Stimulated activated CD4-positive, alpha-beta T cell treated with anti-CD3 and anti-CD28 coated beads, Interleukin-4, amount 100 ng/mL, for 48 hours (primary cell): ENCODE results near the gene DNAH12.
"Not testable (repeated sequence)": the region's sequence is repeated elsewhere in the genome, so short reads cannot be mapped to it uniquely, and the experiment has no call there.

Source experiments
- DNase-seq, 2 donors: peaks; one replicate each; pipeline ENCODE4 v3.0.0-alpha.2; 2020; ENCODE audit warnings: low read depth in 2 of 2

The DNAH12 gene

GRCh38 chr3:57545636-57546268, 1.6 kb upstream of the DNAH12 start:
- no peak for DNase-seq

GRCh38 chr3:57538465-57538864, 5.7 kb downstream of the DNAH12 start:
- DNase-seq = no peak

GRCh38 chr3:57530071-57530608, 14.0 kb downstream of the DNAH12 start:
- DNase-seq = no peak

GRCh38 chr3:57518276-57518915, 25.7 kb downstream of the DNAH12 start:
- DNase-seq = no peak

- DNase-seq = no peak
Observed at GRCh38 chr3:57512166-57512565, 32.0 kb downstream of the DNAH12 start.

GRCh38 chr3:57505901-57506300, 38.2 kb downstream of the DNAH12 start:
- DNase-seq = no peak

GRCh38 chr3:57500506-57500905, 43.6 kb downstream of the DNAH12 start:
- no peak for DNase-seq

GRCh38 chr3:57497904-57498303, 46.2 kb downstream of the DNAH12 start:
- DNase-seq = no peak

GRCh38 chr3:57484563-57484962, 59.6 kb downstream of the DNAH12 start:
- no peak for DNase-seq

- not testable (repeated sequence) for DNase-seq
Observed at GRCh38 chr3:57477193-57477592, 67.0 kb downstream of the DNAH12 start.

- no peak for DNase-seq
Observed at GRCh38 chr3:57464801-57465200, 79.3 kb downstream of the DNAH12 start.

- DNase-seq = no peak
Observed at GRCh38 chr3:57464011-57464410, 80.1 kb downstream of the DNAH12 start.

GRCh38 chr3:57451150-57451846, 92.8 kb downstream of the DNAH12 start:
- no peak for DNase-seq

GRCh38 chr3:57449276-57449847, 94.8 kb downstream of the DNAH12 start:
- DNase-seq = not testable (repeated sequence)

- not testable (repeated sequence) for DNase-seq
Observed at GRCh38 chr3:57448489-57448888, 95.7 kb downstream of the DNAH12 start.

GRCh38 chr3:57446318-57446841, 97.8 kb downstream of the DNAH12 start:
- DNase-seq = no peak

- no peak for DNase-seq
Observed at GRCh38 chr3:57444469-57444868, 99.7 kb downstream of the DNAH12 start.

- not testable (repeated sequence) for DNase-seq
Observed at GRCh38 chr3:57440144-57440543, 104.0 kb downstream of the DNAH12 start.

- DNase-seq = peak in 1 of 2 donors; percentile 2
Observed at GRCh38 chr3:57438460-57438859, 105.7 kb downstream of the DNAH12 start.

- no peak for DNase-seq
Observed at GRCh38 chr3:57436195-57436761, 107.9 kb downstream of the DNAH12 start.

GRCh38 chr3:57434041-57434440, 110.1 kb downstream of the DNAH12 start:
- no peak for DNase-seq

- DNase-seq = no peak
Observed at GRCh38 chr3:57423335-57423734, 120.8 kb downstream of the DNAH12 start.
